Naive B cell (primary cell): ENCODE results near the gene MDH1B. TPM values are rescaled to one million over a fixed set of nuclear protein-coding genes. Genes with fewer than 3 reads are reported as not detected.
"Not testable (repeated sequence)": the region's sequence is repeated elsewhere in the genome, so short reads cannot be mapped to it uniquely, and the experiment has no call there.

ENCODE experiments used
- ATAC-seq, 2 donors: fragments of 150-1000 bp; cut with Tn5 transposase; 2 replicates each; pipeline ENCODE4 v1.10.0; 2021; ENCODE audit warnings: low read depth in 2 of 2, mild to moderate bottlenecking in 2 of 2, moderate library complexity in 2 of 2
- DNase-seq: peaks from one replicate; pipeline ENCODE4 v3.0.0; 2022
- H3K27ac Mint-ChIP-seq, 6 donors: one replicate each; pipeline ENCODE4 v1.8.0; 2020 to 2022; ENCODE audit warnings: mild to moderate bottlenecking in 6 of 6, mixed read lengths in 6 of 6, moderate library complexity in 5 of 6, inconsistent platforms in 2 of 6
- H3K27me3 Mint-ChIP-seq, 3 donors: one replicate each; pipeline ENCODE4 v1.8.0; 2021 to 2022; ENCODE audit warnings: mixed read lengths in 3 of 3, mild to moderate bottlenecking in 1 of 3
- H3K36me3 Mint-ChIP-seq, 2 donors: one replicate each; pipeline ENCODE4 v1.8.0; 2020 to 2022; ENCODE audit warnings: mixed read lengths in 2 of 2, inconsistent platforms in 1 of 2, mild to moderate bottlenecking in 1 of 2
- H3K4me1 Mint-ChIP-seq, 3 donors: one replicate each; pipeline ENCODE4 v1.8.0; 2020 to 2022; ENCODE audit warnings: mixed read lengths in 3 of 3, inconsistent platforms in 1 of 3, mild to moderate bottlenecking in 1 of 3, moderate library complexity in 1 of 3
- H3K4me3 Mint-ChIP-seq, 8 donors: one replicate each; pipeline ENCODE4 v1.8.0; 2020 to 2022; ENCODE audit warnings: mild to moderate bottlenecking in 8 of 8, mixed read lengths in 8 of 8, moderate library complexity in 8 of 8, inconsistent platforms in 2 of 8
- H3K9me3 Mint-ChIP-seq, 7 donors: one replicate each; pipeline ENCODE4 v1.8.0; 2020 to 2022; ENCODE audit warnings: mixed read lengths in 7 of 7, mild to moderate bottlenecking in 5 of 7, inconsistent platforms in 2 of 7, moderate library complexity in 1 of 7
- polyA plus RNA-seq, 6 donors: library from polyadenylated mRNA; unstranded; fragments of 300-500 nt; fragmentation: Illumina TruSeq; gene quantifications; one replicate each; pipeline ENCODE4 v1.2.3, GENCODE V29; 2021; ENCODE audit warnings: low read depth in 6 of 6

MDH1B gene
- polyA plus RNA-seq, 6 donors from 2014 or later: not detected

DNA sequence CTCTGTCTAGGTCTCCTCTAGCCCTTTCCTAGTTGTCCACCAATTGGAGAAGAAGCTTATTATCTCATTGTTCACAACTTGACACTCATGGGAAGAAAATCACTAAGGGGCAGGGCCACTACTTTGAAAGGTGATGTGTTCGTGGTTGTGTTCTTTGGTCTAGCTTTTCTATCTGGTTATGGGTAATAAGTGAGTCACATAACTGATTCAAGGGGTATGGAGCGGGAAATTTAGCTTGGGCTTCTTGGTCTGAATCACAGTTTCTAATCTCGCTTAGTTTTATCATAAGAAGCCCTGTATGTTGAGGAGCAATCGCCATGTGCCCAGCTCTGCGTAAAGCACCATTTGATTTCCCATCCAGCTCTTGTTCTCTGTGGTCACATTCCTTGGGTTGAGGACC lies 28.2 kb downstream of the MDH1B start:
- no peak for DNase-seq
- H3K9me3 Mint-ChIP-seq: peaks cover 0 to 2% (median 0%) of the 10 kb centered on the region in 7 donors
- peaks cover 17 to 22% (median 21%) of the 10 kb centered on the region in 3 donors for H3K27me3 Mint-ChIP-seq
- no peak overlapping the region for H3K27ac Mint-ChIP-seq
- no peaks in the 10 kb centered on the region for H3K36me3 Mint-ChIP-seq
- ATAC-seq: no peak
- H3K4me3 Mint-ChIP-seq: no peak overlapping the region
- H3K4me1 Mint-ChIP-seq: no peaks in the 10 kb centered on the region

DNA sequence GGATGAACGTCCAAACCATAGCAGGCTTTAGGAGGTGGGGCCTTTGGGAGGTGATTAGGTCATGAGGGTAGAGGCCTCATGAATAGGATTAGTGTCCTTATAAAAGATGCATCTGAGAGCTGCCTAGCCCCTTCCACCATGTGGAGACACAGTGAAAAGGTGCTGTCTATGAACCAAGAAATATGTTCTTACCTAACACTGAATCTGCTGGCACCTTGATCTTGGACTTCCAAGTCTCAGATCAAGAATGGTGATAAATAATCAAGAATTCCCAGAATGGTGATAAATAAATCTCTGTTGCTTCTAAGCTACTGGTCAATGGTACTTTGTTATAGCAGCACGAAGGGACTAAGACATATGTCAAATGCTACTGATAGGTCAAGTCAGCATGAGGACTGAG lies 31.8 kb downstream of the MDH1B start:
- H3K36me3 Mint-ChIP-seq: no peaks in the 10 kb centered on the region
- peaks cover 25 to 40% (median 36%) of the 10 kb centered on the region in 3 donors for H3K27me3 Mint-ChIP-seq
- H3K27ac Mint-ChIP-seq: no peak overlapping the region
- no peaks in the 10 kb centered on the region for H3K4me1 Mint-ChIP-seq
- ATAC-seq (no peak), DNase-seq (no peak)
- H3K4me3 Mint-ChIP-seq: no peak overlapping the region
- peaks cover 0 to 4% (median 0%) of the 10 kb centered on the region in 7 donors for H3K9me3 Mint-ChIP-seq

DNA sequence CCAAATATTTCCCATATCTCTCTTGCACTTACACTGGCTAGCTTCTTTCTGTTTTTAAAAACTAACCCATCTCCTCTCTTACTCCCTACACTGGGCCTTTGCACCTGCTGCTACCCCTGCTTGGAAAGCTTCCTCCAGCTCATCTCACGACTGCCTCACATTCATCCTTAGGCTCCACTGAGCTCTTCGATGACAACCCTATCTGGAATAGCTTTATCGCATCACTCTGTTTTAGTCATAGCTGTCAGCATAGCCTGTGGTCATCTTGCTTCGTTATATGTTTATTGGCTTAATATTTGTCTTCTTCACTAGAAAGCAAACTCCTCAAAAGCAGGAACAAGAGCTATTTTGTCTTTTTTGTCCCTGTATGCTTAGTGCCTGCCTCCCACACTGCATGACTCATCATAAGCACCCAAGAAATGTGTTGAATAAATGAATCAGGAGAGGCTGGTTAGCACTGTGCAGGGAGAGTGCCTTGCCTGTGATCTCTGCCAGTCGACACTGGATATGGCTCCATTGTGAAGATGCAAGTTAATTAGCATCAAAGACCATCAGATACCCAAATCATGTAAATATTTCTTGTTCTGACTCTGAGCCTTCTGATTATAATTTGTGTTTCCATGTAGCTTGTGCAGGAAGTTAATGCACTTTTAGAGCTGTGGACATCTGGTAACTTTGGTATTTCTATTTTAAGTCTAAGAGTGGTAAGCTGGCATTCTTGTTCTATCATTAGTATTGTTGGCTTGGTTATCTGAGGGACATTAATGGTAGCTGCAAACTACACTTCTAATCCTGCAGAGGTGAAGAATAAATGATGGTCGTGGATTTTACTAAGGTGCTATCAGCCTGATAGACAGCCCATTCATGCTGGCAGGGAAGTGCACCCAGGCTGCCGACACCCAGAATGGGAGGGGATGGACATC lies 36.6 kb downstream of the MDH1B start:
- Mint-ChIP-seq H3K27ac (peak overlapping the region in 1 of 6 donors; percentile 5), H3K36me3 (no peaks in the 10 kb centered on the region), H3K27me3 (peaks cover 28 to 57% (median 54%) of the 10 kb centered on the region in 3 donors), H3K4me3 (no peak overlapping the region), H3K9me3 (peaks cover 0 to 6% (median 2%) of the 10 kb centered on the region in 7 donors), H3K4me1 (no peaks in the 10 kb centered on the region)
- no peak for DNase-seq
- no peak for ATAC-seq

DNA sequence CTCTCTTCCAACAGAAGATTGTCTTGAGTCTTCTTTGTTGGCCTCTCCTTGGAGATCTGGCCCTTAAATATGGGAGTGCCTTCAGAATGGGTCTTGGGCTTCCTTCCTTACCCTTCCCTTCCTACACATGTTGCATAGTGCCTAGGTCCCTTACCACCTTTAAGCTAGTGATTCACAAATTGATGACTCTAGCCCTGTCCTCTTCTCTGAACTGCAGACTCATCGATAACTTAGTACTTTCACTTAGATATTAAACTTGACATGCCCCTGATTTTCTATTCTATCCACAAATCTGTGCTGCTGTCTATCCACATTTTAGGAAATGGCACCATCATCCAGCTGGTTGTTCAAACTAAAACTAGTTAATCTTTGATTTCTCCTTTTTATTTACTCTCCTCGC lies 37.8 kb downstream of the MDH1B start:
- no peak for DNase-seq
- Mint-ChIP-seq H3K4me3 (no peak overlapping the region), H3K27me3 (peaks cover 17 to 52% (median 48%) of the 10 kb centered on the region in 3 donors), H3K9me3 (peaks cover under 1 to 7% (median 2%) of the 10 kb centered on the region in 7 donors), H3K27ac (no peak overlapping the region), H3K36me3 (peaks cover 0 to under 1% of the 10 kb centered on the region in 2 donors), H3K4me1 (no peaks in the 10 kb centered on the region)
- ATAC-seq: no peak

DNA sequence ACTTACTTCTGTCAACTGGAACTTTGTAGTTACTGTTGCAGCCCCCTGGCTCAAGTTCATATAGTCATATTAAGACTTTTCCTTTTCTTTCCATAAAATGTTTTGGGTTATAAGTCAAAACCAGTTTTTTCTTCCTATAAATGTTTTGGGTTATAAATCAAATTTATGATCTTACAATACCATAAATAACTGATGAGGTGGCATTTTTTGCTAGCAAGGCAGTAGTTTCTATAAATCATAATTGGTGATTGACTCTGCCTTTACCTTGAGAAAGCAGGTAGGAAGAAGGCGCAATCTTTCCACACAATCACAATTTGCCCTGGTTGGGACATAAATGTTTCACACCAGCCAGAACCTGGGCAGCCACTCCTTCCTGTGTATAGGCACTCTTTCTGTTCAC lies 41.8 kb downstream of the MDH1B start:
- Mint-ChIP-seq H3K4me1 (no peaks in the 10 kb centered on the region), H3K27ac (no peak overlapping the region), H3K36me3 (peaks cover 0 to 4% of the 10 kb centered on the region in 2 donors), H3K9me3 (peaks cover 4 to 19% (median 8%) of the 10 kb centered on the region in 7 donors), H3K27me3 (peaks cover 12 to 42% (median 34%) of the 10 kb centered on the region in 3 donors), H3K4me3 (no peak overlapping the region)
- ATAC-seq: no peak
- DNase-seq: no peak

DNA sequence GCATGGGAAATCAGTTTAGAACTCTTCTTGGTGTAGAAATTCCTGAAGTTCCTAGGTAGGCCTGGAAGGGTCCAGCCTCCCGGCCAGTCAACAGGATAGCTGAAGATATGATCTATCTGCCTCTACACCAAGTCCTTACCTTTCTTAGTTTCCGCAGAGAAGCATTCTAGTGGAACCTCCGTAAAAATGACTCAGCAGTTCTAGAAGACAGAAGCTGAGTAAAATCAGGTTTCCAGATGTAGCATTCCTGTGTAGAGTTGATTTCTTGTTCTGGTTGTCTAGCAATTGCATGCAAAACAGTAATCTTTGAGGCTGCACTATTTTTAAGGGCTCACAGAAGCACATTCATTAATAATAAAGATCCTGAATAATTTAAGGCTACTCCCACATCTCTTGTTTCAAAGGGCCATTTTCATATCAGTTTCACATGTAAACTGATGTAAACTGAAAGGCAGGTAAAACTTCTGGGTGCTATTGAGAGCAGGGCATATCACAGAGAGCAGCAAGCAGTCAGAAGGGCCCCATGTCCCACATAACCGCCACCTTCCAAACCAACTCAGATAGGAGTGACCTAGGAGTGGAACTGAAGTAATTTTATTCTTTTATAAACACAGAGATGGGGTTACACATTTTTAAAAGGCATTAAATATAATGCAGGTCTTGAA lies 43.7 kb downstream of the MDH1B start:
- H3K9me3 Mint-ChIP-seq: peaks cover 4 to 19% (median 8%) of the 10 kb centered on the region in 7 donors
- H3K36me3 Mint-ChIP-seq: peaks cover 0 to 4% of the 10 kb centered on the region in 2 donors
- DNase-seq: no peak
- H3K4me1 Mint-ChIP-seq: no peaks in the 10 kb centered on the region
- H3K27me3 Mint-ChIP-seq: peaks cover 8 to 38% (median 17%) of the 10 kb centered on the region in 3 donors
- H3K27ac Mint-ChIP-seq: no peak overlapping the region
- H3K4me3 Mint-ChIP-seq: no peak overlapping the region
- no peak for ATAC-seq

DNA sequence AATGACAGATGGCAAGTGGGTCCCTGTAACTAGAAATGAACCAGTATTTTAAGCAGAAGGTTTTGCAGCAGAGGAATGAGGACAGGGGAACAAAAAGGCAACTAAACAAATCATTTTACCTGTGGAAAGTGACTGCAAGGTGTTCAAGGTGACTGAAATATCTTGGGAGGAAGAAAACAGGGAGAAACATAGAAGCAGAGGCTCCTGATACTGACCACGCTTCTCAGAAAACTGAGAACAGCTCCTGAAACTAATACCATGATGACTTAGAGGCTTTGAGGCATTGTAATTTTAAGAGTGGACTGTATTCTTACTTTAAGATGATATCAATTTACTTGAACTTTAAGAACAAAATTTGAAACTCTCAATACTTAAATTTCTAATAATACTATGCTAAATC lies 46.8 kb downstream of the MDH1B start, which contains the start of gene DYTN:
TSS of gene DYTN (minus strand) at position 101 of the 400 bp plus-strand sequence. CDS start 117 bp downstream, outside the sequence.
- Mint-ChIP-seq H3K27ac (peak within 1 kb of the TSS in 1 of 6 donors; percentile 36), H3K27me3 (peaks cover 14 to 36% (median 27%) of the 10 kb centered on the region in 3 donors), H3K4me3 (no peak within 1 kb of the TSS)

DNA sequence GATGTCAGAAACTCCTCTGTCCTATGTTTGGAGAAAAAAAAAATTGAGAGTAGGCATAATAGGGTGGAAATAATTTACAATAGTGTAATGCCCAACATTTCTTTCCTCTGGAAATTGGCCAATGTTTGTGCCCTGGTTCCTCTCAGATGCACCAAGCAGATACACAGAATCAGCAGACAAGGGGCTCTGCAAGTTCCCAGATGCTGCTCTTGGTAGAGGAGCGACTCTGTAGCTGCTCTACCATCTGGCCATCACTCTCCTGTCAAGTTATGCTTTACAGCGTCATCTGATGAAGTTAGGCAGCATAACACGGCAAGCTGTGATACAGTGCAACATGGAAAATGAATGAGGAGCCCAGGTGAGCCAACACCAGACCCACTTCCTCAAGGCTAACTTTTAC lies 48.5 kb downstream of the MDH1B start:
- Mint-ChIP-seq H3K27ac (no peak overlapping the region), H3K9me3 (peaks cover 0 to 9% (median 4%) of the 10 kb centered on the region in 7 donors), H3K36me3 (no peaks in the 10 kb centered on the region), H3K27me3 (peaks cover 16 to 36% (median 35%) of the 10 kb centered on the region in 3 donors), H3K4me3 (no peak overlapping the region), H3K4me1 (no peaks in the 10 kb centered on the region)
- ATAC-seq (no peak), DNase-seq (no peak)

More for the DNA sequence above, 46.8 kb downstream of the MDH1B start, which contains the start of gene DYTN:
- H3K4me1 Mint-ChIP-seq: no peaks in the 10 kb centered on the region
- ATAC-seq (no peak), DNase-seq (no peak)
- H3K36me3 Mint-ChIP-seq: peaks cover 0 to 4% of the 10 kb centered on the region in 2 donors
- peaks cover 4 to 15% (median 8%) of the 10 kb centered on the region in 7 donors for H3K9me3 Mint-ChIP-seq

DNA sequence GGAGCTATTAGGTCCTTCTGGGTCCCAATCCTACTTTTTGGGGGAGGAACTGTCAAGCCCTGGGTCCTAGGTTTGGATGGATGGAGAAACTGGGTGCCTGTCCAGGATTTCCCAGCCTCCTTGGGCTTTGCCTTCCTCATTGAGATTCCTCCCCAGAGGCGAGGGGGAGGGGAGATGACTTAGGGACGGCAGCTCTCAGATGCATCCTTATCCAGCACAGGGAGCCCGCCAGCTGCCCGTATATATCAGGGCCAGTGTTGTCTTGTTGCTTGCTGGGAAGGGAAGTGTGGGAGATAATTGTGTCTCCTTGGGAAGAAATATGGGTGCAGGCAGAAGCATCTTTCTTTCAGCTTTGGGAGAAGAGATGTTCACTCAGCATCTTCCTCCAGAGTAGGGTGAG lies 49.9 kb downstream of the MDH1B start:
- not testable (repeated sequence) for H3K9me3 Mint-ChIP-seq, ATAC-seq, H3K4me3 Mint-ChIP-seq, H3K4me1 Mint-ChIP-seq, H3K36me3 Mint-ChIP-seq, H3K27ac Mint-ChIP-seq, DNase-seq
- H3K27me3 Mint-ChIP-seq: peaks cover 16 to 36% (median 35%) of the 10 kb centered on the region in 3 donors

DNA sequence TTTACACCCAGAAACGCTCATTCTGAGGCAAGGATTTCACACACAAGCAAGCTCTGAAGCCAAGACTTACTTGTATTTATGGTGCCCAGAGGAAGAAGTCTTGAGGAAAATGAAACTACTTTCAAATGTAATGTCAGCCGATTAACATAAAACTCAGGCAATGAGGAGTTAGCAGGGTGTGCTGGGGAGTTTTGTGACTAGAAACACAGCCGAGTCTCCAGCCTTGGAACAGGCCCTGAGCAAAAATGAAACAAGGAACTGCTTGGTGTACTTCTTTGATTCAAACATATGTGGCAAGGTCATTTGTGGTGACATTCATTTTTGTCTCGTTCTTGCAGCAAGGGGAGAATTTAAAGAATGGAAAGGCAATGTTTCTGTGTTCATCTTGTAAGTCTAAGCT lies 51.4 kb downstream of the MDH1B start:
- Mint-ChIP-seq H3K4me3 (no peak overlapping the region), H3K36me3 (no peaks in the 10 kb centered on the region), H3K4me1 (no peaks in the 10 kb centered on the region), H3K27me3 (peaks cover 8 to 29% (median 27%) of the 10 kb centered on the region in 3 donors), H3K27ac (no peak overlapping the region), H3K9me3 (peaks cover 0 to 1% (median 0%) of the 10 kb centered on the region in 7 donors)
- ATAC-seq (no peak), DNase-seq (no peak)

DNA sequence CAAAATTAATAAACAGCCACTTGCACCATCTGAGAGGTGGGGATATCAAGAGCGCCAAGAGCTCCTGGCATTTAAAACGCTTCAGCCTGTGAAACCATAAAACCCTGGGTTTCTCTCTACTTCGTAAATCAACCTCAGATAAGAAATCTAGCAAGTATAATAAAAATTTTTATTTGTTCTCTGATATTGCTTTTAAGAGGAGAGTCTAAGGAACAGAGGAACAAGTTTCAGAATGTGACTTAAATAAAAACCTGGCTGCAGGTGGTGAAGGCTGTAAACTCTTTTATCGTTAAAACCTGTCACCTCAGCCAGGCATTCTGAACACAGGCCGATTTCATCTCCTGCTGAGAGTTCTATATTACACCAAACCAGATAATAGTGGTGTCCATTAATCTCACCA lies 56.8 kb downstream of the MDH1B start:
- no peaks in the 10 kb centered on the region for H3K9me3 Mint-ChIP-seq
- ATAC-seq (no peak), DNase-seq (no peak)
- no peaks in the 10 kb centered on the region for H3K4me1 Mint-ChIP-seq
- no peak overlapping the region for H3K27ac Mint-ChIP-seq
- H3K27me3 Mint-ChIP-seq: peaks cover 7 to 22% (median 9%) of the 10 kb centered on the region in 3 donors
- H3K36me3 Mint-ChIP-seq: no peaks in the 10 kb centered on the region
- H3K4me3 Mint-ChIP-seq: no peak overlapping the region

DNA sequence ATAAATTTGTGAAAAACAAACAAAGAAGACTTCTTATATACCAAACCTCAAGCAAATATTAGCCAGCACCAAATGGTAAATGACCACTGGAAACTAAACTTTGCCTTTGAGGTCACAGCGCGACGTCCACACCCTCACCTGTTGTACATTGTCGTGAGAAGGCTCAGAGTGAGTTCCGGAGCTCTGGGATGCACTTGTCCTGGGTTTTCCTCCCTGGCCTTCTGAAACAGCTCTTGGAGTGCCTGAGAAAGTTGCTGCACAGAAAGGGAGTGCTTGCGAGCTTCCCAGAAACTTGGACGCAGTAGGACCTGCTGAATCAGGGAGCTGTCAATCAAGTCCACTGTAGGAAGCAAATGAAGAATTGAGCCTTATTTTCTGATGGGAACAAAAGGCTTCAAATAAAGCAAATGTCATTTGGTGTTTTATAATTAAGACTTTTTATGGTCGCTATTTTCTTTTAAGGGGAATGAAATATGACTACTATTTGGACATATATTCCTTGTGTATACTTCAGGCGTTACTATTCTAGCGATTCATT lies 57.9 kb downstream of the MDH1B start:
- no peak overlapping the region for H3K27ac Mint-ChIP-seq
- H3K9me3 Mint-ChIP-seq: no peaks in the 10 kb centered on the region
- H3K4me1 Mint-ChIP-seq: no peaks in the 10 kb centered on the region
- ATAC-seq (no peak), DNase-seq (no peak)
- H3K36me3 Mint-ChIP-seq: no peaks in the 10 kb centered on the region
- no peak overlapping the region for H3K4me3 Mint-ChIP-seq
- H3K27me3 Mint-ChIP-seq: peaks cover 12 to 25% (median 12%) of the 10 kb centered on the region in 3 donors

DNA sequence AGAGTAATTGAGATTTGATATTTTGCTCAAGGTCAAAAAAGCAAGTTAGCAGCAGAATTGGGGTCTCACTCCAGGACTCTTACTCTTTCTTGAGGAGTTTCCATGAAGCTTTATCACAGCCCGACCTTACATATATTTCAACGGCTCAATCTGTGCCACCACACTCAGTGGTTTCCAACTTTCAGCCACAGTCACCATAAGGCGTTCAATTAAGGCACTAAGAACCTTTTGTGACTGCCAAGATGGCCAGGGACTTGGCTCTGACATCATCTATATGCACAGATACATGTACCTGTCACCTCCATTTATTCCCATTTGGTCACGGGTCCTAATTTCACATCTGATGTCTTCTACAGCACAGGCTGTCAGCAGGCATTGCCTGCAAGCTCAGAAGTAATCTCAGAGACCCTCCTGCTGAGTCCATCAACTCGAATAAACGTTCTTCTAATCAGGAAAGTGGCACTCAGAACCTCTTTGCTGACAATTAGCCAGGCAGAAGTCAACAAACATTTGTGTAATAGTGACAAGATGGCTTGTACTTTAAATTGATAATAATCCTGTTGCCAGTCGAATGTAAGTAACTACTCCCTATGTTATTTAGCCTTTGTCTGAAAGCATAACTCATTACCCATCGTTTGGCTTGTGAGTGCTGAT lies 63.0 kb downstream of the MDH1B start:
- no peaks in the 10 kb centered on the region for H3K9me3 Mint-ChIP-seq
- H3K4me1 Mint-ChIP-seq: peaks cover 0 to 4% (median 0%) of the 10 kb centered on the region in 3 donors
- ATAC-seq (no peak), DNase-seq (no peak)
- no peaks in the 10 kb centered on the region for H3K36me3 Mint-ChIP-seq
- H3K27ac Mint-ChIP-seq: no peak overlapping the region
- peaks cover 19 to 38% (median 28%) of the 10 kb centered on the region in 3 donors for H3K27me3 Mint-ChIP-seq
- no peak overlapping the region for H3K4me3 Mint-ChIP-seq
